ENCODE measurements around the gene EFNA5. TPM values are rescaled to one million over a fixed set of nuclear protein-coding genes. Genes with fewer than 3 reads are reported as not detected.

EFNA5 gene
- total RNA-seq, 1 experiment from 2014 or later, result 0.22 TPM

GRCh38 chr5:107566986-107567385, 103.8 kb downstream of the EFNA5 start:
- ChIA-PET CTCF (no interaction called here), RAD21 (ENCODE audit: low non-redundant PET in 1 of 2, low total read pairs in 2 of 2, uncharacterized antibody in 2 of 2, unreplicated experiment in 2 of 2) (no interaction called here), POLR2A (no interaction called here)
- intact Hi-C loops (cut with micrococcal nuclease), result no loop called here
- no peaks in the 10 kb centered on the region for H4K20me1 ChIP-seq (ENCODE audit: insufficient read depth)
- no peaks in the 10 kb centered on the region for H3K79me2 ChIP-seq (ENCODE audit: insufficient read depth, low read length)
- H2AFZ ChIP-seq (ENCODE audit: low read depth, low read length, poor library complexity, severe bottlenecking), result no peak overlapping the region
- no peak overlapping the region for H3K4me3 ChIP-seq (replicated peaks in 1 of 2; ENCODE audit: low read depth in 1 of 2, low read length in 2 of 2)
- TF ChIP-seq POLR2AphosphoS5 (IDR thresholded peaks at IDR 0.05; ENCODE audit: low read depth, low read length) (no peak), RAD21 (IDR thresholded peaks at IDR 0.05; ENCODE audit: low read depth) (no peak), EGR1 (IDR thresholded peaks at IDR 0.05; ENCODE audit: low read depth) (no peak), EZH2 (IDR thresholded peaks at IDR 0.05) (no peak), REST (IDR thresholded peaks at IDR 0.05; ENCODE audit: low read depth) (no peak), SP1 (IDR thresholded peaks at IDR 0.05; ENCODE audit: low read depth) (no peak), TCF7L2 (IDR thresholded peaks at IDR 0.05; ENCODE audit: borderline replicate concordance, extremely low read depth, insufficient read depth, insufficient read length) (no peak), SRF (IDR thresholded peaks at IDR 0.05; ENCODE audit: low read depth) (no peak), FOSL1 (IDR thresholded peaks at IDR 0.05; ENCODE audit: low read depth) (no peak), CTCF (IDR thresholded peaks at IDR 0.05 in 2 of 3, conservative IDR thresholded peaks at IDR 0.05 in 1 of 3; ENCODE audit: borderline replicate concordance in 1 of 3, insufficient read depth in 1 of 3, low read depth in 2 of 3, low read length in 2 of 3) (no peak), SIN3A (IDR thresholded peaks at IDR 0.05; ENCODE audit: low read depth) (no peak), YY1 (IDR thresholded peaks at IDR 0.05; ENCODE audit: extremely low read depth, insufficient replicate concordance, low read depth, low read length) (no peak)
- TF ChIP-seq, protein P1, sequence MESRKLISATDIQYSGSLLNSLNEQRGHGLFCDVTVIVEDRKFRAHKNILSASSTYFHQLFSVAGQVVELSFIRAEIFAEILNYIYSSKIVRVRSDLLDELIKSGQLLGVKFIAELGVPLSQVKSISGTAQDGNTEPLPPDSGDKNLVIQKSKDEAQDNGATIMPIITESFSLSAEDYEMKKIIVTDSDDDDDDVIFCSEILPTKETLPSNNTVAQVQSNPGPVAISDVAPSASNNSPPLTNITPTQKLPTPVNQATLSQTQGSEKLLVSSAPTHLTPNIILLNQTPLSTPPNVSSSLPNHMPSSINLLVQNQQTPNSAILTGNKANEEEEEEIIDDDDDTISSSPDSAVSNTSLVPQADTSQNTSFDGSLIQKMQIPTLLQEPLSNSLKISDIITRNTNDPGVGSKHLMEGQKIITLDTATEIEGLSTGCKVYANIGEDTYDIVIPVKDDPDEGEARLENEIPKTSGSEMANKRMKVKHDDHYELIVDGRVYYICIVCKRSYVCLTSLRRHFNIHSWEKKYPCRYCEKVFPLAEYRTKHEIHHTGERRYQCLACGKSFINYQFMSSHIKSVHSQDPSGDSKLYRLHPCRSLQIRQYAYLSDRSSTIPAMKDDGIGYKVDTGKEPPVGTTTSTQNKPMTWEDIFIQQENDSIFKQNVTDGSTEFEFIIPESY (IDR thresholded peaks at IDR 0.05; ENCODE audit: extremely low read depth, insufficient replicate concordance, low read length), result no peak
- TF ChIP-seq, protein P2, sequence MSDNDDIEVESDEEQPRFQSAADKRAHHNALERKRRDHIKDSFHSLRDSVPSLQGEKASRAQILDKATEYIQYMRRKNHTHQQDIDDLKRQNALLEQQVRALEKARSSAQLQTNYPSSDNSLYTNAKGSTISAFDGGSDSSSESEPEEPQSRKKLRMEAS (IDR thresholded peaks at IDR 0.05), result no peak
- BruUV-seq (replicated peaks), result no TSS peak
- no peak overlapping the region for H3K9ac ChIP-seq (ENCODE audit: low read length)
- H3K36me3 ChIP-seq (ENCODE audit: control insufficient read depth in 1 of 2, insufficient read depth in 2 of 2, low read length in 2 of 2), result no peaks in the 10 kb centered on the region
- H3K27me3 ChIP-seq (ENCODE audit: insufficient read depth, low read length), result no peaks in the 10 kb centered on the region
- ATAC-seq, result no peak
- peaks cover 0 to 10% of the 10 kb centered on the region in 2 experiments; a peak in 1 of 4 replicates for H3K4me1 ChIP-seq (ENCODE audit: control insufficient read depth in 1 of 2, insufficient read depth in 2 of 2, low read length in 2 of 2)
- H3K9me3 ChIP-seq (ENCODE audit: control insufficient read depth in 1 of 2, insufficient read depth in 1 of 2, low read depth in 1 of 2, low read length in 2 of 2), result no peaks in the 10 kb centered on the region
- no peaks in the 10 kb centered on the region for H3K9me2 ChIP-seq (ENCODE audit: insufficient read depth)
- no peak overlapping the region for H3K27ac ChIP-seq (ENCODE audit: low read depth, low read length)
- DNase-seq (ENCODE audit: low read depth, low spot score), result no peak
- H3K4me2 ChIP-seq (ENCODE audit: low read length), result no peak overlapping the region
